PC-3 (cell line): ENCODE measurements around the gene KRT8.

Source experiments
- CTCF ChIP-seq: fragments of 300-600 bp; sonication (generic); conservative IDR thresholded peaks from 2 replicates; pipeline ENCODE4 v1.5.1; 2017; ENCODE audit warnings: antibody characterized with exemption, low read depth, mild to moderate bottlenecking, low read length
- EZH2 ChIP-seq: fragments of 300-600 bp; sonication (generic); IDR thresholded peaks from one replicate; pipeline ENCODE4 v1.6.1; 2017; ENCODE audit warnings: antibody characterized with exemption, mild to moderate bottlenecking, low read length; ENCODE audit not compliant: unreplicated experiment

DNA sequence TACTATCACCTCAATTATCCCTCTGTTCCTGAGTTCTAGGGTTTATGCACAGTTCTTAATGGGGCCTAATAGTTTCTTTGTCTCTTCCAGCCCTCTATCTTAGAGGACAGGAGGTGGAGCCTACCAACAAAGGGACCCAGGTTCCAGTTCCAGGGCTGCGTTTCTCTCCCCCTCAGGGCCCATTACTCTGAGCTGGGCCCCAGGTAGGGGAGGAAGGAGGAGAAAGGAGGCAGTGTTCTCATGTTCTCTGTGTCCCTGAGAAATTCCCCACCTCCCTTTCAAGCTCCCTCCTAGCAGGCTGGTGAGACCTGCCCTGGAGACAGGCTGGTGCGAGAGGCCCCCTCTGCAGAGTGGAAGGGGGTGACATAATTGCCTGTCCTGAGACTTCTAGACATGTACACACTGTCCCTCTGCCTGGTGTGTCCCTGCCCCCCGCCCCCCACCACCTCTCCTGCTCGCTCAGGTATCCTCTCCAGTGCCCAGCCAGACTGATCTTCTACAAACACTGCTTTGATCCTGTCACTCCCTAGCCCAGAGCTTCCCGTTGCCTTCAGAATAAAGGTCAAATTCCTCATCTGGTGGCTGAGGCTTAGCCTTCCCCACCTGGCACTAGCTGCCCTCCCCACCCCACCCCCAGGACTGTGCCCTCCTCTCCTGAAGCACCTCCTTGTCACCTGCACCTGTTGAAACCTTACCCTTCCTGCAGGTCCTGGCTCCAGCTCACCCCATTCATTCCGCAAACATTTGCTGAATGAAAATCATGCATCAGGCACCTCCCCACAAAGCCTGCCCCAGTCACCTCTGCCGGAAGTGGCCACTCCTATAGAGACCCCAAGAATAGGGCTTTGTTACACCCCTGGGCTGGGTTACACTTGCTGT lies 21.1 kb upstream of the KRT8 start:
- TF ChIP-seq CTCF (no peak), EZH2 (no peak)
